CD4-positive, alpha-beta T cell (primary cell): ENCODE measurements around the gene ZC3HAV1. TPM values are rescaled to one million over a fixed set of nuclear protein-coding genes. Genes with fewer than 3 reads are reported as not detected.
"Not testable (repeated sequence)": the region's sequence is repeated elsewhere in the genome, so short reads cannot be mapped to it uniquely, and the experiment has no call there.

Experiments
- ATAC-seq: fragments of 200-7000 bp; cut with Tn5 transposase; one replicate; pipeline ENCODE4 v1.10.0; 2022; ENCODE audit warnings: mild to moderate bottlenecking; ENCODE audit not compliant: poor library complexity
- CTCF ChIA-PET: fragments of 350-600 bp; sonication (Branson Sonifier 250); formaldehyde crosslinking; loops from one replicate; lab custom pipeline; 2021; ENCODE audit warnings: antibody characterized with exemption, inconsistent platforms; lab: Charles Lee
- POLR2A ChIA-PET: fragments of 350-600 bp; sonication (Branson Sonifier 250); formaldehyde crosslinking; loops from one replicate; lab custom pipeline; 2021; ENCODE audit warnings: antibody characterized with exemption, inconsistent platforms; lab: Charles Lee
- DNase-seq, 14 experiments: peaks; one replicate each; pipeline ENCODE4 v3.0.0-alpha.2; 2013 to 2020; ENCODE audit warnings: mixed read lengths in 2 of 14
- H3K27ac ChIP-seq, 2 donors: one replicate each; pipeline versions ENCODE4 v1.5.1 to v1.7.0; 2013; ENCODE audit warnings: low read length in 2 of 2, low read depth in 1 of 2, mild to moderate bottlenecking in 1 of 2
- H3K27me3 ChIP-seq, 2 experiments: 1 replicate in 1 of 2; 2 replicates in 1 of 2; pipeline versions ENCODE4 v1.6.1 to v1.7.0; 2013; ENCODE audit warnings: low read length in 2 of 2, control low read depth in 1 of 2, mild to moderate bottlenecking in 1 of 2, moderate library complexity in 1 of 2; ENCODE audit not compliant: insufficient read depth in 2 of 2, control insufficient read depth in 1 of 2
- H3K36me3 ChIP-seq: one replicate; pipeline ENCODE4 v1.6.1; 2013; ENCODE audit warnings: low read length, control low read depth; ENCODE audit not compliant: insufficient read depth
- H3K4me1 ChIP-seq: one replicate; pipeline ENCODE4 v1.6.1; 2013; ENCODE audit warnings: low read length, control low read depth; ENCODE audit not compliant: insufficient read depth
- H3K4me3 ChIP-seq: one replicate; pipeline ENCODE4 v1.5.1; 2013; ENCODE audit warnings: mild to moderate bottlenecking, low read length, moderate library complexity
- H3K9me3 ChIP-seq, 2 experiments: 1 replicate in 1 of 2; 2 replicates in 1 of 2; pipeline versions ENCODE4 v1.6.1 to v1.7.0; 2013; ENCODE audit warnings: low read length in 2 of 2, mild to moderate bottlenecking in 2 of 2, control low read depth in 1 of 2, moderate library complexity in 1 of 2; ENCODE audit not compliant: control insufficient read depth in 1 of 2, insufficient read depth in 1 of 2
- H3K27ac Mint-ChIP-seq: one replicate; pipeline ENCODE4 v1.8.0; 2020; ENCODE audit warnings: mixed read lengths
- H3K27me3 Mint-ChIP-seq: one replicate; pipeline ENCODE4 v1.8.0; 2021; ENCODE audit warnings: mixed read lengths
- H3K36me3 Mint-ChIP-seq: one replicate; pipeline ENCODE4 v1.8.0; 2021; ENCODE audit warnings: low read depth, mixed read lengths
- H3K4me1 Mint-ChIP-seq: one replicate; pipeline ENCODE4 v1.8.0; 2021; ENCODE audit warnings: low read depth, mixed read lengths
- H3K4me3 Mint-ChIP-seq: one replicate; pipeline ENCODE4 v1.8.0; 2020; ENCODE audit warnings: mild to moderate bottlenecking, mixed read lengths
- H3K9me3 Mint-ChIP-seq: one replicate; pipeline ENCODE4 v1.8.0; 2020; ENCODE audit warnings: mixed read lengths
- intact Hi-C, 2 experiments: fragments of 100-400 bp; cut with DNase I in 1 of 2; cut with micrococcal nuclease in 1 of 2; formaldehyde crosslinking; loops; one replicate each; pipeline versions ENCODE4 v1.15.1 to v1.9.0; 2023 to 2025; cut with DNase I, micrococcal nuclease
- total RNA-seq, 174 experiments: library from RNA in 2 of 174; stranded (reverse) in 2 of 174; gene quantifications; one replicate each; pipeline ENCODE4 v1.2.3 and lab custom pipeline; 2021 to 2026
- TF ChIP-seq, protein P1 (sequence below): fragments of 200-600 bp; IDR thresholded peaks from one replicate; pipeline ENCODE4 v1.8.0; 2022; ENCODE audit warnings: antibody characterized with exemption, mild to moderate bottlenecking

The ZC3HAV1 gene
- total RNA-seq, 2 experiments from 2014 or later, result 169 to 178 TPM

DNA sequence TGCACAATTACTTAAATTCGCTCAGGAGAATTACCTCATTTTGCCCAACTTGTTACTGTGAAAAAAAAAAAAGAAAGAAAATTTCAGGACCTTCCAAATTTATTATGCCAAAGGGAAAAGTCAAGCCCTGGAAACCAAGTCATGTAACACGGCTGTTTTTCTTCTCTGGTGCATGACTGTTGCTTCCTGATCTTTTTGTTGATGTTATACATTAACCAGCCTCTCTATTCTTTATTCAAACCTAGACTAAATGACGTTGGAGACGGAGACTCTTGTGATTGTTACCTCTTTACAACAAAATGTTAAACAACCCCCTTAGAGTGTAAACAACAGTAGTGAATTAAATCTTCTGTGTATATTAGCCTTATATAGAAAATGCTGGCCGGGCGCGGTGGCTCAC lies 16.1 kb upstream of the ZC3HAV1 start:
- peaks cover 17% of the 10 kb centered on the region for H3K4me1 ChIP-seq
- ChIA-PET CTCF (interaction anchor here (0.6 kb wide), 1 partner anchor 21 kb away, joined by 3 read pairs; no protein-coding TSS in a partner anchor), POLR2A (no interaction called here)
- Mint-ChIP-seq H3K4me1 (peaks cover 30% of the 10 kb centered on the region), H3K4me3 (no peak overlapping the region), H3K27me3 (no peaks in the 10 kb centered on the region), H3K9me3 (no peaks in the 10 kb centered on the region), H3K36me3 (no peaks in the 10 kb centered on the region), H3K27ac (no peak overlapping the region)
- H3K27ac ChIP-seq, result no peak overlapping the region
- H3K4me3 ChIP-seq, result no peak overlapping the region
- no peaks in the 10 kb centered on the region for H3K36me3 ChIP-seq
- H3K27me3 ChIP-seq, result no peaks in the 10 kb centered on the region
- ATAC-seq, result no peak
- DNase-seq, result no peak
- TF ChIP-seq, protein P1, sequence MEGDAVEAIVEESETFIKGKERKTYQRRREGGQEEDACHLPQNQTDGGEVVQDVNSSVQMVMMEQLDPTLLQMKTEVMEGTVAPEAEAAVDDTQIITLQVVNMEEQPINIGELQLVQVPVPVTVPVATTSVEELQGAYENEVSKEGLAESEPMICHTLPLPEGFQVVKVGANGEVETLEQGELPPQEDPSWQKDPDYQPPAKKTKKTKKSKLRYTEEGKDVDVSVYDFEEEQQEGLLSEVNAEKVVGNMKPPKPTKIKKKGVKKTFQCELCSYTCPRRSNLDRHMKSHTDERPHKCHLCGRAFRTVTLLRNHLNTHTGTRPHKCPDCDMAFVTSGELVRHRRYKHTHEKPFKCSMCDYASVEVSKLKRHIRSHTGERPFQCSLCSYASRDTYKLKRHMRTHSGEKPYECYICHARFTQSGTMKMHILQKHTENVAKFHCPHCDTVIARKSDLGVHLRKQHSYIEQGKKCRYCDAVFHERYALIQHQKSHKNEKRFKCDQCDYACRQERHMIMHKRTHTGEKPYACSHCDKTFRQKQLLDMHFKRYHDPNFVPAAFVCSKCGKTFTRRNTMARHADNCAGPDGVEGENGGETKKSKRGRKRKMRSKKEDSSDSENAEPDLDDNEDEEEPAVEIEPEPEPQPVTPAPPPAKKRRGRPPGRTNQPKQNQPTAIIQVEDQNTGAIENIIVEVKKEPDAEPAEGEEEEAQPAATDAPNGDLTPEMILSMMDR, result no peak
- H3K9me3 ChIP-seq, result no peaks in the 10 kb centered on the region
- intact Hi-C loops, result loop anchor here in 1 of 2 experiments (2.0 to 10.0 kb wide), 2 partner anchors 241 to 671 kb away; no protein-coding TSS in a partner anchor

DNA sequence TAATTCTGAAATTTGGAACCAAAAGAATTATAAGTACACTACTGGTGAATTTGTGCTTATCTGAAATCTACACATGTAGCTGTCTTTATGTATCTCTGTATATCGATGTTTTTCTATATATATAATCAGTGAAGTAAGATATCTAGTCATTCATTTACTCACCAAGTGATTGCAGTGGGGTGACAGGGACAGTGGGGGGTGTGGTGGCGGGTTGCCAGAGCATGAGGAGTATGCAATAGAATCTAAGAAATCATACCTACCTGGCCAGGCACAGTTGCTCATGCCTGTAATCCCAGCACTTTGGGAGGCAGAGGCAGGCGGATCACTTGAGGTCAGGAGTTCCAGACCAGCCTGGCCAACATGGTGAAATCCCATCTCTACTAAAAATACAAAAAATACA lies 15.5 kb upstream of the ZC3HAV1 start:
- H3K27ac ChIP-seq, H3K36me3 ChIP-seq, H3K4me3 Mint-ChIP-seq, H3K9me3 Mint-ChIP-seq, H3K36me3 Mint-ChIP-seq, H3K27me3 Mint-ChIP-seq, CTCF ChIA-PET, H3K27ac Mint-ChIP-seq, ATAC-seq, H3K27me3 ChIP-seq, H3K9me3 ChIP-seq, H3K4me3 ChIP-seq, DNase-seq: not testable (repeated sequence)
- peaks cover 30% of the 10 kb centered on the region for H3K4me1 Mint-ChIP-seq
- POLR2A ChIA-PET, result interaction anchor here (1.3 kb wide), 1 partner anchor 10 kb away, joined by 3 read pairs; no protein-coding TSS in a partner anchor
- H3K4me1 ChIP-seq, result peaks cover 18% of the 10 kb centered on the region
- intact Hi-C loops, result loop anchor here in 1 of 2 experiments (10.0 kb wide), 1 partner anchor 670 kb away; no protein-coding TSS in a partner anchor

DNA sequence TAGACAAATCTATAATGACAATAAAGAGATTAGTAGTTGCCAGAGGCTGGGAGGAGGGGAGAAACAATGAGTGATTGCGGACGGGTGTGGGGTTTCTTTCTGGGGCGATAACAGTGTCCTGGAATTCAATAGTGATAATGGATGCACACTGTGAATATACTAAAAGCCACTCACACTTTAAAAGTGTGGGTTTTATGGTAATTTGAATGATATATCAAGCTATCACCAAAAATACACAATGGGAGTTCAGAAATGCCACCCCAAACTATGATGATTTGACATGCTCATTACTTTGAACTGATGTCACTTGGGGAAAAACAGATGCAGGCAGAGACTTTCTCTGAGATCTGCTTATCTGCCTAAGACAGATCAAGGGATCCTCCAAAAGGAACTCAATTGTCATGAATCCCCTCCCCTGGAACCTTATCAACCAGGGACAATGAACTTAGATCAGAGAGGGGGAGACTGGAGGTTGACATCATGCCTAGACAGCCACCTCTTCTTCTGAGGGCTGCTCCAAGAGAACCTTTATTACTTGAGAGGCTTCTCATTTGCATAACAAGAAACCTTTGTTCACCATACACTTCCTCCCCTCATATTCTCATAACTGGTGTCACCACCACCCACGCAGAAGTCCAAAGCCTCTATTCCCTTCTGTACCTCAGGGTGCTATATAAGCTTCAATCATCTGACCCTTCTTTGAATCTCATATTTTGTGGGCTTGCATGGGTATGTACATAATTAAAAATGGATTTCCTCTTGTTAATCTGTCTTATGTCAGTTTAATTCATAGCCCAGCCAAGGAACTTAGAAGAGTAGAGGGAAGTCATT lies 14.8 kb upstream of the ZC3HAV1 start:
- no peaks in the 10 kb centered on the region for H3K27me3 ChIP-seq
- no peak overlapping the region for H3K27ac Mint-ChIP-seq
- H3K9me3 ChIP-seq, result no peaks in the 10 kb centered on the region
- no peak for DNase-seq
- H3K4me3 ChIP-seq, result no peak overlapping the region
- H3K36me3 ChIP-seq, result no peaks in the 10 kb centered on the region
- no peak for ATAC-seq
- TF ChIP-seq, protein P1, result no peak
- no peak overlapping the region for H3K4me3 Mint-ChIP-seq
- CTCF ChIA-PET, result interaction anchor here (1.6 kb wide), 1 partner anchor 8 kb away, joined by 4 read pairs; no protein-coding TSS in a partner anchor
- H3K27ac ChIP-seq, result no peak overlapping the region
- H3K9me3 Mint-ChIP-seq, result no peaks in the 10 kb centered on the region
- peaks cover 34% of the 10 kb centered on the region for H3K4me1 Mint-ChIP-seq
- intact Hi-C loops, result loop anchor here in 1 of 2 experiments (10.0 kb wide), 1 partner anchor 669 kb away; no protein-coding TSS in a partner anchor
- H3K27me3 Mint-ChIP-seq, result no peaks in the 10 kb centered on the region
- H3K4me1 ChIP-seq, result peaks cover 25% of the 10 kb centered on the region
- no peaks in the 10 kb centered on the region for H3K36me3 Mint-ChIP-seq
- POLR2A ChIA-PET, result interaction anchor here (1.3 kb wide), 1 partner anchor 9 kb away, joined by 3 read pairs; no protein-coding TSS in a partner anchor
